NCI-H146 treated with DMSO at 0.1 percent for 48 hours (cell line): ENCODE data around the gene SLC17A4.

Experiments used
- DNase-seq: peaks from one replicate; lab custom pipeline; 2025; ENCODE audit not compliant: unreplicated experiment; lab: John Stamatoyannopoulos, UW

The SLC17A4 gene

GRCh38 chr6:25801436-25801835, 46.9 kb downstream of the SLC17A4 start:
- no peak for DNase-seq

- no peak for DNase-seq
Observed at GRCh38 chr6:25804804-25805203, 50.3 kb downstream of the SLC17A4 start.

- no peak for DNase-seq
Observed at GRCh38 chr6:25815194-25815593, 60.7 kb downstream of the SLC17A4 start.

GRCh38 chr6:25816252-25816651, 61.7 kb downstream of the SLC17A4 start:
- no peak for DNase-seq

- no peak for DNase-seq
Observed at GRCh38 chr6:25821341-25821740, 66.8 kb downstream of the SLC17A4 start.

- no peak for DNase-seq
Observed at GRCh38 chr6:25829375-25829774, 74.8 kb downstream of the SLC17A4 start.

GRCh38 chr6:25830458-25830857, 75.9 kb downstream of the SLC17A4 start:
- no peak for DNase-seq
